WERI-Rb-1 (cell line): ENCODE results near the gene CLIC3.

Source experiments
- DNase-seq: peaks from one replicate; pipeline ENCODE4 v3.0.0-alpha.2; 2020
- H3K27ac ChIP-seq: fragments of 250-450 bp; sonication (Bioruptor Pico); 2 replicates; pipeline ENCODE4 v1.5.1; 2020; ENCODE audit warnings: mild to moderate bottlenecking, moderate library complexity
- H3K27me3 ChIP-seq: fragments of 250-450 bp; sonication (Bioruptor Pico); 2 replicates; pipeline ENCODE4 v1.5.1; 2021; ENCODE audit warnings: mild to moderate bottlenecking, low read depth, moderate library complexity; ENCODE audit not compliant: insufficient read depth, severe bottlenecking
- H3K36me3 ChIP-seq: fragments of 250-450 bp; sonication (Bioruptor Pico); 2 replicates; pipeline ENCODE4 v1.5.1; 2020; ENCODE audit warnings: mild to moderate bottlenecking, moderate library complexity
- H3K4me3 ChIP-seq: 2 replicates; pipeline ENCODE4 v1.5.1; 2011; ENCODE audit warnings: low read depth, mild to moderate bottlenecking, control low read depth, low read length
- H3K9me3 ChIP-seq: fragments of 250-450 bp; sonication (Bioruptor Pico); 2 replicates; pipeline ENCODE4 v1.5.1; 2021; ENCODE audit warnings: mild to moderate bottlenecking, moderate library complexity; ENCODE audit not compliant: severe bottlenecking
- CTCF ChIP-seq: IDR thresholded peaks from 2 replicates; pipeline ENCODE4 v1.5.1; 2011; ENCODE audit warnings: low read depth, mild to moderate bottlenecking, control low read depth, inconsistent platforms, low read length

The CLIC3 gene

GRCh38 chr9:136952321-136952850, 44.0 kb downstream of the CLIC3 start:
- no peak for DNase-seq
- Histone ChIP-seq H3K27ac (no peak overlapping the region), H3K9me3 (no peaks in the 10 kb centered on the region), H3K4me3 (no peak overlapping the region), H3K27me3 (no peaks in the 10 kb centered on the region), H3K36me3 (no peaks in the 10 kb centered on the region)
- TF ChIP-seq CTCF, result no peak

DNA sequence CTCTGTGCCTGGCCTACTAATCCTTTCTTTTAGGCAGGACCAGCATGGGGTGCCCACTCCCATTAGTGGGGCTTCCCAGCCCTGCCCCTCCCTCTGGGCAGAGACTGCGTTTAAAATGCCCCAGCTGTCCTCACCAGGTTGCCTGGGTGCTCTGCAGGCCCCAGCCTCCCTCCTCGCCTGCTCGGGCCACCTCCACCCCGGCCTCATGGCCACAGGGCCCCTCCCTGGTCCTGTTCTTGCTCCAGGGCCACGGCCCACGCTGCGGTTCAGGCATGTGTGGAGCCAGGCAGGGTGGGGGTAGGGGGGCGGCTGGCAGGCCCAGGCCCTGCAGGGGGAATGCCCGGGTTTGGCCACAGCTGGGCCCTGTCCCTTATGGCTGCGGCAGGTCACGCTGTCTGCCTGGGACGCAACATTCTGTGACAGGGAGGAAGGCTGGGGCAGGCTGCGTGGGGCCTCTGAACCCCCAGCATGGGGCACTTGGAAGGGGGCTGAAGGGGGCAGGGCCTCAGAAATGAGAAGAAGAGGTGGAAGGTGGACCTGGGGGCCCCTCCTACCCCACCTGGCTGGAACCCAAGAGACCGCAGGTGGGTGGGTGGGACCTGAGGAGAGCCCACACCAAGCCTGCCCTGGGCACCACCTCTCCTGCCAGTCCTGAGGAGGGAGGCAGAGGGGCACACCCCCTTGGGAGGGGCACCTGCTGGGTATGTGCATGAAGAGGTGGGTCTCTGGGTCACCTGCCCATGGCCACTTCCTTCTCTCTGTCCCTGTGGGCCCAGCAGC, 44.6 kb downstream of the CLIC3 start, which contains the start of gene LCN12:
Gene LCN12, plus strand, starts transcription at position 733 of the 780 bp plus-strand sequence. CDS start 55 bp downstream, outside the sequence.
- no peak for TF ChIP-seq CTCF
- Histone ChIP-seq H3K4me3 (no peak within 1 kb of the TSS), H3K27me3 (no peaks in the 10 kb centered on the region), H3K36me3 (no peaks in the 10 kb centered on the region), H3K9me3 (no peaks in the 10 kb centered on the region), H3K27ac (no peak within 1 kb of the TSS)
- DNase-seq, result no peak

DNA sequence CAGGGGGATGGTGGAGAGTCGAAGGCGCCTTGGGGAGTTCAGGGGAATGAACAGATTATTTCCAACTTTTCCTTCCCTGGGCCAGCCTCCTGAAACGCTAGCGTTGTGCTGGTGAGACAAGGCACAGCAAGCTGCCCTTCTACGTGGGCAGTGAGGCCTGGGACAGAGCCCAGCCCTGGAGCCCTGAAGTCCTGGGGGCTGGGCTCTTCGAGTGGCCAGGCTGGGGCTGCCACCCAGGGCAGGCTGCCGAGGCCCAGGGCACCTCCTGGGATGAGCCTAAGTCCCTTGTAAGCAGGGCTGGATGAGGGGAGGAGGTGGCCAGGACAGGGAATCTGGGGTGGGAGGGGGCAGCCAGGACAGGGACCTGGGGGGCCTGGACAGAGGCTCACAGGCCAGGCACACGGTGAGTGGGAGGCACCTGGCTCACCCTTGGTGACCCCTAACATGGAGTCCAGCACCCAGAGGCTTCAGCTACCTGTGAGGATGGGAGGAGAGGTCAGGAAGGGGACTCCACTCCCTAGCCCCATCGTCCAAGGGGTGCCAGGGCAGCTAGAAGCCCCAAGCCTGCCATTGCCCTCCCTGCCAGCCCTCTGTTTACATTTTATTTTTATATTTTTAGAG, 45.6 kb downstream of the CLIC3 start:
- TF ChIP-seq CTCF, result no peak

DNA sequence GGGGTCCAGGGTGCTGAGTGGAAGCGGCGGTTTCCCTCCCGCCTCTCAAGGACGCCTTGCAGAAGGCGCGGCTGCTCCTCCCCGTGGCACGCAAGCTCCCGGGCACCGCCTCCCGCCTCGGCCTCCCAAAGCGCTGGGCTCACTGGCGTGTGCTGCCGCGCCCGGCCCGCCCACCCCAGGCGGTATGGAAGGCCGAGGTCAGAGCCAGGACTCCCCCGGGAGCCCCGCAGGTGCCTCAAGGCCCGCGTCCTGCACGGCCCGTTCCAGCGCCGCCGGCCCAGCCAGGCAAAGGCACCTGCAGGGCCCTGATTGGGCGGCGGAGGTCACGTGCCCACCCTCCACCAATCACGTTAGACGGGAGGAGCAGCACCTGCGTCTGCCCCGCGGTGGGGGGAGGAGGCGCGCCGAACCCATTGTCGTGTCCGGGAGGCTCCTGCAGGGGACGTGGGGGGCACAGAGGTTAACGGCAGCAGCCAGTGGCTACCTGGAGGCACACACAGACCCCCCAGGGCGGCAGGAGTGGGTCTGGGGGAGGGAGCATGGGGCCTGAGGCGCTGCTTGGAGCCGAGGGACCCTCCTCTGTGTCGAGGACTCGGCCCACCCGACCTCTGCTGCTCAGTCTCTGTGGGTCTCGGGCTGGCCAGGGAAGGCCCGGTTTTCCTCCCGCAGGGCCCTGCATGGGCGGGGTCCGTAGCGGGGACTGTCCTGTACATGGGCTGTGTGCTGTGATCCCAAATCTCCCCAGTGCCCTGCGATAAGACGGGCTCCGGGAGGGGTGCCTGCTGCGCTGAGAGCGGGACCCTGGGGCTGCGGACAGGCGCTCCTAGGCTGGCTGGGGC, 46.3 kb downstream of the CLIC3 start:
- H3K4me3 ChIP-seq, result peak overlapping the region; percentile 76

More for the DNA sequence above, 45.6 kb downstream of the CLIC3 start:
- no peak for DNase-seq
- Histone ChIP-seq H3K27me3 (no peaks in the 10 kb centered on the region), H3K4me3 (peak overlapping the region; percentile 76), H3K27ac (peak overlapping the region; percentile 86), H3K36me3 (no peaks in the 10 kb centered on the region), H3K9me3 (no peaks in the 10 kb centered on the region)

More for the DNA sequence above, 46.3 kb downstream of the CLIC3 start:
- no peaks in the 10 kb centered on the region for H3K36me3 ChIP-seq
- H3K27ac ChIP-seq, result peak overlapping the region; percentile 86
- H3K9me3 ChIP-seq, result no peaks in the 10 kb centered on the region
- TF ChIP-seq CTCF, result peak; percentile 52
- peak; percentile 98 for DNase-seq
- H3K27me3 ChIP-seq, result no peaks in the 10 kb centered on the region
